ENCODE measurements around the gene WWC2. TPM values are rescaled to one million over a fixed set of nuclear protein-coding genes. Genes with fewer than 3 reads are reported as not detected.

WWC2 gene
- total and polyA plus RNA-seq, 2 donors (not counting 3 experiments of a cell fraction or from before 2014, with no cell fraction given) = 12.9 to 52.2 TPM

- Histone ChIP-seq H4K20me1 (replicated peaks; ENCODE audit: control insufficient read depth, extremely low read depth, insufficient read depth, low read length) (no peaks in the 10 kb centered on the region), H3K27me3 (ENCODE audit: control insufficient read depth in 2 of 2, insufficient read depth in 2 of 2, low read length in 2 of 2) (no peaks in the 10 kb centered on the region), H3K9me3 (replicated peaks; ENCODE audit: control insufficient read depth, insufficient read depth, low read length) (no peaks in the 10 kb centered on the region), H3K9ac (replicated peaks; ENCODE audit: extremely low read depth, insufficient read depth, low read length) (no peak overlapping the region), H3K4me1 (ENCODE audit: control insufficient read depth, extremely low read depth, insufficient read depth, low read length) (peaks cover 9% of the 10 kb centered on the region), H3K4me2 (ENCODE audit: insufficient read depth, low read length) (no peak overlapping the region), H3K36me3 (ENCODE audit: control insufficient read depth in 2 of 2, extremely low read depth in 1 of 2, insufficient read depth in 2 of 2, low read length in 2 of 2) (peaks cover 2 to 13% of the 10 kb centered on the region in 2 experiments), H2AFZ (ENCODE audit: low read depth, low read length) (no peak overlapping the region), H3K79me2 (ENCODE audit: control insufficient read depth, insufficient read depth, low read length) (no peaks in the 10 kb centered on the region), H3K4me3 (replicated peaks in 1 of 3; ENCODE audit: insufficient read depth in 1 of 3, low read depth in 1 of 3, low read length in 3 of 3) (no peak overlapping the region), H3K27ac (ENCODE audit: insufficient read depth, low read depth, low read length) (no peak overlapping the region), H3K9me1 (replicated peaks; ENCODE audit: control insufficient read depth, extremely low read depth, insufficient read depth, low read length) (no peaks in the 10 kb centered on the region)
- POLR2A ChIA-PET = no interaction called here
- CTCF ChIA-PET = interaction anchor here (1.1 kb wide), 2 partner anchors 10 to 218 kb away, joined by 3 to 4 read pairs; no protein-coding TSS in a partner anchor
- dilution Hi-C loops (cut with MboI; ENCODE audit: extremely low pct_ligation_motif_present, low sequenced_read_pairs) = no loop called here
- TF ChIP-seq FOS (IDR thresholded peaks at IDR 0.05; ENCODE audit: borderline replicate concordance, insufficient read depth, low read length) (no peak), POLR2A (IDR thresholded peaks at IDR 0.05; ENCODE audit: low read depth, low read length) (no peak), EZH2 (IDR thresholded peaks at IDR 0.05; ENCODE audit: borderline replicate concordance, low read depth, low read length, severe bottlenecking) (no peak), POLR2AphosphoS5 (IDR thresholded peaks at IDR 0.05; ENCODE audit: insufficient read depth, low read depth, low read length) (no peak), MYC (IDR thresholded peaks at IDR 0.05; ENCODE audit: low read depth, low read length) (no peak), GATA2 (IDR thresholded peaks at IDR 0.05; ENCODE audit: insufficient read depth, insufficient read length, low read depth, low read length) (no peak), JUN (IDR thresholded peaks at IDR 0.05; ENCODE audit: borderline replicate concordance, insufficient read depth, insufficient read length, low read depth) (no peak)
- TF ChIP-seq, protein P1, sequence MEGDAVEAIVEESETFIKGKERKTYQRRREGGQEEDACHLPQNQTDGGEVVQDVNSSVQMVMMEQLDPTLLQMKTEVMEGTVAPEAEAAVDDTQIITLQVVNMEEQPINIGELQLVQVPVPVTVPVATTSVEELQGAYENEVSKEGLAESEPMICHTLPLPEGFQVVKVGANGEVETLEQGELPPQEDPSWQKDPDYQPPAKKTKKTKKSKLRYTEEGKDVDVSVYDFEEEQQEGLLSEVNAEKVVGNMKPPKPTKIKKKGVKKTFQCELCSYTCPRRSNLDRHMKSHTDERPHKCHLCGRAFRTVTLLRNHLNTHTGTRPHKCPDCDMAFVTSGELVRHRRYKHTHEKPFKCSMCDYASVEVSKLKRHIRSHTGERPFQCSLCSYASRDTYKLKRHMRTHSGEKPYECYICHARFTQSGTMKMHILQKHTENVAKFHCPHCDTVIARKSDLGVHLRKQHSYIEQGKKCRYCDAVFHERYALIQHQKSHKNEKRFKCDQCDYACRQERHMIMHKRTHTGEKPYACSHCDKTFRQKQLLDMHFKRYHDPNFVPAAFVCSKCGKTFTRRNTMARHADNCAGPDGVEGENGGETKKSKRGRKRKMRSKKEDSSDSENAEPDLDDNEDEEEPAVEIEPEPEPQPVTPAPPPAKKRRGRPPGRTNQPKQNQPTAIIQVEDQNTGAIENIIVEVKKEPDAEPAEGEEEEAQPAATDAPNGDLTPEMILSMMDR (IDR thresholded peaks at IDR 0.05; ENCODE audit: extremely low read depth in 1 of 2, insufficient read depth in 1 of 2, low read depth in 1 of 2, low read length in 2 of 2) = no peak
- TF ChIP-seq, protein P2, sequence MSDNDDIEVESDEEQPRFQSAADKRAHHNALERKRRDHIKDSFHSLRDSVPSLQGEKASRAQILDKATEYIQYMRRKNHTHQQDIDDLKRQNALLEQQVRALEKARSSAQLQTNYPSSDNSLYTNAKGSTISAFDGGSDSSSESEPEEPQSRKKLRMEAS (IDR thresholded peaks at IDR 0.05; ENCODE audit: insufficient read depth, insufficient read length) = no peak
- DNase-seq (ENCODE audit: low read depth, low spot score) (no peak), FAIRE-seq (no peak)
- no TSS peak for BruUV-seq (replicated peaks)
- intact Hi-C loops (cut with micrococcal nuclease) = no loop called here
Measured at GRCh38 chr4:183291070-183291469, 192.0 kb downstream of the WWC2 start.

Measured in endothelial cell of umbilical vein (primary cell).